LHCN-M2 (cell line): Measurements from ENCODE around the gene VPS33B. TPM values are rescaled to one million over a fixed set of nuclear protein-coding genes. Genes with fewer than 3 reads are reported as not detected.

Experiments
- DNase-seq: peaks from one replicate; pipeline ENCODE4 v3.0.0-alpha.2; 2012; ENCODE audit warnings: low read depth
- total RNA-seq: library from RNA; depleted of rRNA; stranded (reverse); fragments of >200 nt; gene quantifications from 2 replicates; pipeline ENCODE4 v1.2.3, GENCODE V29; 2014

The VPS33B gene
- total RNA-seq, 1 experiment from 2014 or later = 7.3 TPM

- no peak for DNase-seq
Measured at GRCh38 chr15:90982135-90982534, 40.3 kb downstream of the VPS33B start.

DNA sequence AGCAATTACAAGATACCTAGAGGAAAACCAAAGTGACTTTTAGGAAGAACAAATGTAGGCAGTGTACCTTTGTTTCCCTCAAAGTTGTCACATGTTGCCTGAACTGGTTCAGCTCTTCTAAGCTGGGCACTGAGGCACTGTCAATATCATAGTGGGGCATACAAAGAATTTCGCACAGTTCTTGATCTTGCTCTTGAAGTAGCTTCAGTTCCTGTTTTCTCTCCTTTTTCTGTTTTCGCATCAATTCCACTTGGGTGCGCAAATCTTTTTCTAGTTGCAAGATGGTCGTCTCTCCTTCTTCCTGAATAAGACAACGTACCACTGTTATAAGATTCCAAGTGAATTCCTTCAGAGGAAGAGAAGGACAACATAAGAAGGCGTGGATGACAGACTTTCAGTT is 40.7 kb downstream of the VPS33B start:
- no peak for DNase-seq

DNA sequence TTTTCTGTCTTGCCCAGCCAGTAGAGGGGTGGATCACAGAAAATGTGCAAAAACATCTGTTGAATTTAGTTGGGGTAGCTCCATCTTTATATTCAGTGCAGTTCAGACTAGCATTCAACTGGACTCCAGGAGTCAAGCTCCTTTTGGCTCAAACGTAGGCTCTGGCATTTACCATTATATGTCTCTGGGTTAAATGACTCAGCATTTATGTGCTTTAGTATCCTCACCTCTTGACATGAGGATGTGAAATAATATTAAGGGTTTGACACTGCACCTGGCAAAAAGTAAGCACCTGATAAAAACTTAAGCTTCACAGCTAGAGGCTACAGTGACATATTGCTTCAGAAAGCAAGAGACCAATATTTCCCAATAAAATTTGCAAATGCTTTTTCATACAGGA is 42.8 kb downstream of the VPS33B start:
- no peak for DNase-seq

- DNase-seq = no peak
Measured at GRCh38 chr15:90974216-90974615, 48.2 kb downstream of the VPS33B start.

- DNase-seq = no peak
Measured at GRCh38 chr15:90972133-90972532, 50.3 kb downstream of the VPS33B start.

DNA sequence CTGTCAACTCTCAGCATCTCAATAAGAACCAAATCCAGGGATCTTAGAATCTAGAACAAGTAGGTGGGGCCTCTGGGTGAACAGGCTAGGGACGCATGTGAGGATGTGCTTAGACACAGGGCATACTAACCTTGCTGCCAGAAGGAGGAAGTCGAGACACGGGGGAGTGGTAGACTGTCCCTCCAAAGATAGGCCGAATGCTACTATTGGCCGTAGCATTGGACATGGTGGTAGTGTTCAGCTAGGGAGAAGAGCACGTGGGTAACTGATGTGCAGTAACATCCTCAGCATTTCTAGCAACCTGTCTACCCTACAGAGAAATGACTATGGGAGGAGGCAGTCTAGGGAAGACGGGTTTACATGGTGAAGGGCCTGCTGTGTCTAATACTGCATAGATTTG is 52.1 kb downstream of the VPS33B start:
- DNase-seq = no peak

DNA sequence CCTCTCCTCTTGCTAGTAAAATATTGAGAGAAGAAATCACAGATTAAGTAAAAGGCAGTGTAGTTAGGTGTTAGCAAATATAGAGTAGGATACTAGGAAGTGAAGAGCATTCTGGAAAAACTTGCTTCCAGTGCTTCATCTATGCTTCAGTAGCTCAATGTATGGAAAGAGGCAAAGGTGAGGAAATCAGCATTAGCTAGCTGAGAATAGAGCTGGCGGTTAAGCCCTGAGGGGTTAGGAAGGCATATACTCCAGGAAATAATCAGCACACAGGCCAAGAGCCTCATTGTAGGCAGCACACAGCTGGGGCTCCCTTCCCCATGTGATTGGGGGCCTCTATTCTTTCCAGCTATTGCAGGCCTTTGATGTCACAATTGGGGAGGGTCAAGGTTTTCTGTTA is 54.0 kb downstream of the VPS33B start:
- DNase-seq = no peak

GRCh38 chr15:90967206-90967605 is 55.2 kb downstream of the VPS33B start:
- DNase-seq = no peak

DNA sequence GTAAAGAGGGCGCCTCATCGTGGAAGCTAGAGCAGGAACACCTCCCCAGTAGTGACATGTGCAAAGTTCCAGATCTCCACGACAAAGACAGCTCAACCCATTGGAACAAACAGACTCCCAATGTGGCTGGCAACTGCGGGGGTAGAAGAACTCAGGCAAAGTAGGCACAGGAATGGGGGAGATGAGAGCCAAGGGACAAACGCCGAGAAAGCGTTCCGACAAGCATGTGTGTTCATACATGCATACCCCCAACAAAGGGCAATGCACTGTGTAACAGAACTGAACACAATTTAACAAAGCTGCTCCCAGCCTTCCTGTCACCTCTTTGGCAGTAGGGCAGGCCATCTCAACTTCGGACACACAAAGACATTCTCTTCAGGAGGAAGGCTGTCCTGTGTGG is 56.1 kb downstream of the VPS33B start:
- DNase-seq = no peak

DNA sequence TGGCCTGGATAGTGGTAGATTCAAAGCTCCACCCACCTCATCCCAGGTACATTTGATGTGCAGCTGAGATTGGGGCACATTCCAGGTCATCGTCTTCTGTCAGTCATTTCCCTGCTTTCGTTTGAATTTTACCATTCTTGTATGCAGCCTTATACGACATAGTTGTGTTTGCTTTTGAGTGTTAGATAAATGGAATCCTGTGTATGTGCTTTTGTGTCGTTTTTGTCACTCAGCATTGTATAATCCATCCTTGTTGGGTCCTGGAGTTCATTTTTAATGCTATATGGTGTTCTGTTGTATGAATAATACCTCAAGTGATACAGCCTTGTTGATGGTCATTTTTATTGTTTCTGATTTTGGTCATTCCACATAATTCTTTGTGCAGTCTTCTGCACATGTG is 60.4 kb downstream of the VPS33B start:
- no peak for DNase-seq

DNA sequence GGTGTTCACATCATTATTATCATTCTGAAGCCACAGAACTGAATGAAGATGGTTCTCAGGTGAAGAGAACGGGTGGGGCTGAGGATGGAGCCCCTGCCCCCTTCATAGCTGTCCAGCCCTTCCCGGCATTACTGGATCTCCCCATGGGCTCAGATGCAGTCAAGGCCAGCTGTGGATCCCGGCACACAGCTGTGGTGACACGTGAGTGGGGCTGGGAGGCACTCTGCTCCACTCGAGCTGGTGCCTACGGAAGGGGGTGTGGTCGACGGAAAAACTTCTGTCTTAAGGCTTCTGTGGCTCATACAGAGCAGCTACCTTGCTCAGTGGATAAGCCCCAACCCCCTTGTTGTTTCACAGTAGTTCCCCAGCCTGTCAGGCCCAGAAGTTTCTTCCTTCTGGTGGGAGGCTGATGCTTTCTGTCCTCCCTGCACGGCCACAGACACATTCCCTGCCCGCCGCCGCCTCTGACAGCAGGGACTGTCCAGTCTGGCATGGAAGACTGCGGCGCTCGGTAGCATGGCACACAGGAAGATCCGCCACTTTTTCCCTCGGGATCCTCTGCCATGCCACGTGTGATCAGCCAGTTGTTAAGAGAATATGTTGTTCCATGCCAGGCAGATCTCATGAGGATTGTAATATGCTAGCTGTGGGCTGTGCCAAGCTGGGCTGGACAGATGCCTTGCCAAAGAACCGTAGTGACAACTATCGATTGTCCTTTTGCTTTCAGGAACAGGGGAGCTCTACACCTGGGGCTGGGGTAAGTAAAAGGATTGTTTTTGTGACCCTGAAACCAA is 61.9 kb downstream of the VPS33B start:
- no peak for DNase-seq

DNA sequence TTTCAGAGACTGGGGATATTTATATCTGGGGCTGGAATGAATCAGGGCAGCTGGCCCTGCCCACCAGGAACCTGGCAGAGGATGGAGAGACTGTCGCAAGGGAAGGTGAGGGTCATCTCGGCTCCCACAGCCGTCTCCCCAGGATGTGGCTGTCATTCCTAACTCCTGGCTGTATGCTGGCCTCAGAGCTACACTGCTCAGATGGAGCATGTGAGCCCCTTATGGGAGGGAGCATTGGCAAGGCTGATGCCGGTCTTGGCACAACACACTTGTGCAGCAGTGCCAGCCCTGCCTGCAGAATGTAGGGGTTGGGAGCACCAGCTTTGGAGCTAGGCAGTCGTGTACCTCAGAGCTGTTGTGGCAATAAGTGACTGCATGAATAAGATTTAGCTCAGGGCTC is 62.5 kb downstream of the VPS33B start:
- peak; percentile 30 for DNase-seq

GRCh38 chr15:90959028-90959595 is 63.3 kb downstream of the VPS33B start:
- no peak for DNase-seq

DNA sequence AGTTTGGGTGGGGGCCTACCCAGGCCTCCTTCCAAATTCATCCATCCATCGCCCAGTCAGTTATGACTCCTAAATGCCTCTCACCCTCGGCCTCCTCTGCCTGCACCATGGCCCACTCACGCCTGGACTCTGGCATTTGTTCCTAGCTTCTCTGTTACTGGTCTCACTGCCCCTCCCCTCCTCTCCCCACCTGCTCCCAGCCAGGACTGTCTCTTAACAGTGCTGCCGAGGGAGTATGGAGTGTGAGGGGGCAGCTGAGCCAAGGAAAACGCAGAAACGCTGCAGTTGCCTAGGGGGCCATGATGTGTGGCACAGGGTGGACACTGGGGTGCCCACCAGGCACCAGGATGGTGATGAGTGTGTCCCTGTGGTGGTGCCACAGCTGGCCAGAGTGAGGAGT is 64.6 kb downstream of the VPS33B start:
- DNase-seq = no peak

DNA sequence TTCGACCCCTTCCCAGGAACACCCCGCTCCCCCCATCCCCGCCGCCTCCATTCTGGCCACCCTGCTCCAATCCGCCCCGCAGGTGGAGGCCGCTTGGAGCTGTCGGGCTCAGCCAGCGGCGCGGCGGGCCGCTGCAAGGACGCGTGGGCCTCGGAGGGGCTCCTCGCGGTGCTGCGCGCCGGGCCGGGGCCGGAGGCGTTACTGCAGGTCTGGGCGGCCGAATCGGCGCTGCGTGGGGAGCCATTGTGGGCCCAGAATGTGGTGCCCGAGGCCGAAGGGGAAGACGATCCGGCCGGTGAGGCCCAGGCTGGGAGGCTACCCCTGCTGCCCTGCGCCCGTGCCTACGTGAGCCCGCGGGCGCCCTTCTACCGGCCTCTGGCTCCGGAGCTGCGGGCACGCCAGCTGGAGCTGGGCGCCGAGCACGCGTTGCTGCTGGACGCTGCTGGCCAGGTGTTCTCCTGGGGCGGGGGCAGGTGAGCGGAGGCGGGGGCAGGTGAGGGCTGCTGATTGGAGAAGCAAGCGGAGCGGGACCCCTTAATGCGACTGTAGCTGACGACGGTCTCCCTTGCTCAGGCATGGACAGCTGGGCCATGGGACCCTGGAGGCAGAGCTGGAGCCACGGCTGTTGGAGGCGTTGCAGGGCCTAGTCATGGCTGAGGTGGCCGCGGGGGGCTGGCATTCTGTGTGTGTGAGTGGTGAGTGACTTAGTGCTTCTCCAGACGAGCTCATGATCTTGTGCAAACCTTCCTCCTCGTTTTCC is 65.2 kb downstream of the VPS33B start:
- no peak for DNase-seq

GRCh38 chr15:90956274-90957030 is 65.9 kb downstream of the VPS33B start:
- peak; percentile 63 for DNase-seq

GRCh38 chr15:90955624-90956273 is 66.6 kb downstream of the VPS33B start:
- DNase-seq = peak; percentile 35

- peak; percentile 93 for DNase-seq
Measured at GRCh38 chr15:90954712-90955623, 67.4 kb downstream of the VPS33B start, which contains the start of gene RCCD1. Gene RCCD1, plus strand, starts transcription at chr15:90954884. Its CDS starts 1,851 bp downstream, at chr15:90956735.

- DNase-seq = no peak
Measured at GRCh38 chr15:90953947-90954711, 68.3 kb downstream of the VPS33B start.
